IMR-90 (cell line): Measurements from ENCODE around the gene SLC25A26. TPM values are rescaled to one million over a fixed set of nuclear protein-coding genes. Genes with fewer than 3 reads are reported as not detected.

Source experiments
- ATAC-seq: fragments of 200-7000 bp; cut with Tn5 transposase; 2 replicates; pipeline ENCODE4 v1.9.1; 2020; ENCODE audit warnings: low read depth, mild to moderate bottlenecking, moderate library complexity
- BruUV-seq: library from RNA; stranded (reverse); fragments of 400-500 nt; replicated peaks from 2 replicates; lab custom pipeline; 2021; lab: Mats Ljungman, UMichigan
- CTCF ChIA-PET: fragments of 300-600 bp; formaldehyde crosslinking; extraction: SDS; loops from one replicate; lab custom pipeline; 2021; ENCODE audit warnings: antibody characterized with exemption; lab: Yijun Ruan, JAX
- POLR2A ChIA-PET: fragments of 300-600 bp; sonication (Branson Sonifier 250); formaldehyde crosslinking; loops from one replicate; lab custom pipeline; 2022; ENCODE audit warnings: antibody characterized with exemption; ENCODE audit not compliant: unreplicated experiment; lab: Charles Lee
- DNase-seq: peaks from one replicate; pipeline ENCODE4 v3.0.0; 2013
- H2AFZ ChIP-seq: replicated peaks from 2 replicates; pipeline ENCODE3; 2013; ENCODE audit warnings: low read length, mild to moderate bottlenecking; ENCODE audit not compliant: poor library complexity
- H2AK5ac ChIP-seq: 2 replicates; pipeline ENCODE4 v1.6.1; 2013; ENCODE audit warnings: low read depth, low read length, inconsistent platforms
- H2AK9ac ChIP-seq: replicated peaks from 2 replicates; pipeline ENCODE3; 2013; ENCODE audit warnings: mild to moderate bottlenecking, low read depth, low read length, moderate library complexity; ENCODE audit not compliant: poor library complexity
- H2BK120ac ChIP-seq: 2 replicates; pipeline ENCODE4 v1.6.1; 2013; ENCODE audit warnings: low read depth, low read length, inconsistent platforms
- H2BK15ac ChIP-seq: 3 replicates; pipeline ENCODE4 v1.6.1; 2013; ENCODE audit warnings: low read depth, low read length, inconsistent platforms
- H2BK20ac ChIP-seq: 2 replicates; pipeline ENCODE4 v1.6.1; 2013; ENCODE audit warnings: low read depth, mild to moderate bottlenecking, inconsistent platforms, low read length, moderate library complexity
- H2BK5ac ChIP-seq: 2 replicates; pipeline ENCODE4 v1.6.1; 2013; ENCODE audit warnings: mild to moderate bottlenecking, low read depth, low read length, inconsistent platforms; ENCODE audit not compliant: poor library complexity, severe bottlenecking
- H3K14ac ChIP-seq: replicated peaks from 2 replicates; pipeline ENCODE4 v1.6.1; 2013; ENCODE audit warnings: low read depth, low read length, inconsistent platforms
- H3K18ac ChIP-seq: 2 replicates; pipeline ENCODE4 v1.6.1; 2013; ENCODE audit warnings: low read depth, low read length, control low read depth
- H3K23ac ChIP-seq: 2 replicates; pipeline ENCODE4 v1.6.1; 2013; ENCODE audit warnings: low read depth, low read length, inconsistent platforms
- H3K27ac ChIP-seq: 2 replicates; pipeline ENCODE4 v1.5.1; 2013; ENCODE audit warnings: mild to moderate bottlenecking, control low read depth, low read length; ENCODE audit not compliant: insufficient read depth
- H3K27me3 ChIP-seq: 2 replicates; pipeline ENCODE4 v1.6.1; 2013; ENCODE audit warnings: low read length; ENCODE audit not compliant: control insufficient read depth, insufficient read depth
- H3K36me3 ChIP-seq: 2 replicates; pipeline ENCODE4 v1.6.1; 2013; ENCODE audit warnings: low read length, mixed read lengths; ENCODE audit not compliant: control insufficient read depth, insufficient read depth
- H3K4ac ChIP-seq: 2 replicates; pipeline ENCODE4 v1.6.1; 2013; ENCODE audit warnings: low read depth, low read length, inconsistent platforms
- H3K4me1 ChIP-seq: 2 replicates; pipeline ENCODE4 v1.6.1; 2013; ENCODE audit warnings: low read length, mixed read lengths; ENCODE audit not compliant: control insufficient read depth, insufficient read depth
- H3K4me2 ChIP-seq: 2 replicates; pipeline ENCODE4 v1.6.1; 2013; ENCODE audit warnings: low read depth, mild to moderate bottlenecking, control low read depth, low read length, moderate library complexity
- H3K4me3 ChIP-seq: 2 replicates; pipeline ENCODE4 v1.5.1; 2013; ENCODE audit warnings: low read depth, mild to moderate bottlenecking, control low read depth, low read length, moderate library complexity; ENCODE audit not compliant: insufficient read depth
- H3K56ac ChIP-seq: 2 replicates; pipeline ENCODE4 v1.6.1; 2013; ENCODE audit warnings: low read length, inconsistent platforms; ENCODE audit not compliant: insufficient read depth; ENCODE audit errors: extremely low read depth
- H3K79me1 ChIP-seq, 2 experiments: 2 replicates each; pipeline ENCODE4 v1.6.1; 2013; ENCODE audit warnings: low read length in 2 of 2, inconsistent platforms in 1 of 2, low read depth in 1 of 2
- H3K9ac ChIP-seq: 2 replicates; pipeline ENCODE4 v1.6.1; 2013; ENCODE audit warnings: low read depth, low read length, control low read depth
- H3K9me1 ChIP-seq: 2 replicates; pipeline ENCODE4 v1.6.1; 2013; ENCODE audit warnings: low read length, inconsistent platforms; ENCODE audit not compliant: insufficient read depth
- H3K9me3 ChIP-seq: 2 replicates; pipeline ENCODE4 v1.6.1; 2013; ENCODE audit warnings: low read length; ENCODE audit not compliant: control insufficient read depth, insufficient read depth
- H4K20me1 ChIP-seq: 2 replicates; pipeline ENCODE4 v1.6.1; 2013; ENCODE audit warnings: low read length, inconsistent platforms; ENCODE audit not compliant: insufficient read depth
- H4K5ac ChIP-seq: 2 replicates; pipeline ENCODE4 v1.6.1; 2013; ENCODE audit warnings: mild to moderate bottlenecking, low read depth, low read length, control low read depth
- H4K8ac ChIP-seq, 2 experiments: 2 replicates each; pipeline ENCODE4 v1.6.1; 2013; ENCODE audit warnings: low read depth in 2 of 2, low read length in 2 of 2, control low read depth in 1 of 2, inconsistent platforms in 1 of 2
- H4K91ac ChIP-seq: 2 replicates; pipeline ENCODE4 v1.6.1; 2013; ENCODE audit warnings: low read depth, low read length, inconsistent platforms; ENCODE audit not compliant: insufficient read depth
- CTCF ChIP-seq: conservative IDR thresholded peaks from 2 replicates; pipeline ENCODE4 v1.5.1; 2012; ENCODE audit warnings: mild to moderate bottlenecking, low read depth, low read length, improper control_type of control experiment
- RAD21 ChIP-seq: IDR thresholded peaks from 2 replicates; pipeline ENCODE4 v1.6.1; 2012; ENCODE audit warnings: low read length, improper control_type of control experiment
- RFX5 ChIP-seq: IDR thresholded peaks from 2 replicates; pipeline ENCODE4 v1.8.0; 2012; ENCODE audit warnings: low read depth, mild to moderate bottlenecking, low read length, moderate library complexity
- SMC3 ChIP-seq: fragments of 150-350 bp; IDR thresholded peaks from 2 replicates; pipeline ENCODE4 v1.6.1; 2016; ENCODE audit warnings: low read depth, mild to moderate bottlenecking, antibody characterized with exemption, low read length, moderate library complexity
- WGBS, 2 experiments: methylation state at CpG; one replicate each; pipeline versions ENCODE4 v1.1.5 to v1.1.7; 2013; ENCODE audit warnings: missing lambda C conversion rate in 2 of 2; ENCODE audit not compliant: insufficient read length in 1 of 2; ENCODE audit errors: extremely low coverage in 2 of 2; 5-methylcytosine and 5-hydroxymethylcytosine counted together
- dilution Hi-C: fragments of 300-500 bp; cut with HindIII; formaldehyde crosslinking; loops from one replicate; pipeline ENCODE4 v1.14.3; 2018; ENCODE audit warnings: low sequenced_read_pairs; ENCODE audit not compliant: unreplicated experiment
- in situ Hi-C: fragments of 300-500 bp; cut with MboI; formaldehyde crosslinking; loops from 3 replicates; pipeline ENCODE4 v1.14.3; 2019; ENCODE audit warnings: low sequenced_read_pairs, inconsistent platforms, mixed read lengths
- intact Hi-C: fragments of 100-400 bp; cut with micrococcal nuclease; formaldehyde crosslinking; loops from 2 replicates; pipeline ENCODE4 v1.10.0; 2022
- polyA plus RNA-seq, 3 experiments: library from polyadenylated mRNA; depleted of rRNA; stranded (reverse); fragments of >200 nt; gene quantifications; 2 replicates each; pipeline ENCODE4 v1.2.3, GENCODE V29; 2012; ENCODE audit warnings: low replicate concordance in 1 of 3
- total RNA-seq: library from RNA; depleted of rRNA; stranded (reverse); fragments of >200 nt; gene quantifications from 2 replicates; pipeline ENCODE4 v1.2.3, GENCODE V29; 2012

The SLC25A26 gene
- total and polyA plus RNA-seq, 2 of the 4 experiments (the other 2 are of a cell fraction): 10.9 to 12.7 TPM

GRCh38 chr3:66372681-66373350, 152.0 kb downstream of the SLC25A26 start:
- dilution Hi-C loops: no loop called here
- Histone ChIP-seq H3K79me1 (no peaks in the 10 kb centered on the region), H2AFZ (no peak overlapping the region), H3K9me1 (peaks cover 2% of the 10 kb centered on the region; the same call in 1 of the 2 replicates), H3K18ac (no peak overlapping the region), H4K20me1 (no peaks in the 10 kb centered on the region), H2BK15ac (no peak overlapping the region), H3K4me2 (no peak overlapping the region), H4K5ac (no peak overlapping the region), H2AK9ac (no peak overlapping the region), H3K4me3 (no peak overlapping the region), H2BK120ac (no peak overlapping the region), H3K56ac (no peak overlapping the region), H2BK20ac (no peak overlapping the region), H3K4ac (no peak overlapping the region), H3K27ac (no peak overlapping the region), H3K9ac (no peak overlapping the region), H2BK5ac (no peak overlapping the region), H3K23ac (no peak overlapping the region), H3K36me3 (peaks cover 16% of the 10 kb centered on the region), H4K8ac (no peak overlapping the region), H4K91ac (no peak overlapping the region), H3K14ac (no peak overlapping the region), H3K27me3 (no peaks in the 10 kb centered on the region), H3K9me3 (no peaks in the 10 kb centered on the region), H2AK5ac (no peak overlapping the region), H3K4me1 (peaks cover 3% of the 10 kb centered on the region)
- CTCF ChIA-PET: interaction anchor here (1.4 kb wide), 1 partner anchor 96 kb away, joined by 3 read pairs; no protein-coding TSS in a partner anchor
- in situ Hi-C loops: no loop called here
- intact Hi-C loops: loop anchor here (1.0 kb wide), 1 partner anchor 97 kb away; no protein-coding TSS in a partner anchor
- ATAC-seq (peak; percentile 46), DNase-seq (peak; percentile 20)
- no TSS peak for BruUV-seq
- 86% methylated on average over 12 of the region's 18 CpGs; no CpG with 5 or more reads in 1 of the 2 experiments for WGBS, 2 experiments
- TF ChIP-seq RFX5 (no peak), RAD21 (peak; percentile 46), CTCF (peak; percentile 38), SMC3 (peak; percentile 33; the same call in 1 of the 2 replicates)
- POLR2A ChIA-PET: no interaction called here
